ENCODE data around the gene RBM4B. TPM values are rescaled to one million over a fixed set of nuclear protein-coding genes. Genes with fewer than 3 reads are reported as not detected.
A peak's percentile ranks its signal among the peaks of the same experiment; 100 is the strongest.

The RBM4B gene
- total and polyA plus RNA-seq, 2 donors from 2014 or later: 18.2 to 20.8 TPM

DNA sequence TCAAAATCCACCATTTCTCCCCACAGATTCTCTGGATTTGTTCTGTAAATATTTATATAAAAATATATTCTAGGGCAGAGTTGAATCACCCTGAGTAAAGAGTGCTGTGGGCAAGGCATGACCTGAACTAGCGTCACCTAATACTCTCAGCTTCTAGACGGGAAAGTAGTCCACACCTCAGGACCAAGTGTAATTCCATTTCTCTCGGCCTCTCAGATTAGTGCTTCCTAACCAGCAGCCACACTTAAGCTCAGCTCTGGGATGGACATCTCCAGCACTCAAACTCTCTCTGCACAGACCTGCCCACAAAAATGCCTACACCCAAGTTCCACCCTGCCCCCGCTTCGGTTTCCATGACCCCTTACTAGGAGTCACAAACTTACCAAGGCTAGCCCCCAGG, 46.0 kb upstream of the RBM4B start:
- H3K4me3 ChIP-seq (ENCODE audit: low read length in 3 of 3): no peak overlapping the region
- H3K9me3 ChIP-seq (ENCODE audit: control insufficient read depth in 2 of 3, insufficient read depth in 1 of 3, low read length in 3 of 3): no peaks in the 10 kb centered on the region
- TF ChIP-seq CTCF (IDR thresholded peaks at IDR 0.05; ENCODE audit: borderline replicate concordance, extremely low read depth, insufficient read depth): no peak
- no peak overlapping the region for H3K9ac ChIP-seq (ENCODE audit: low read length in 3 of 3)
- intact Hi-C loops (cut with DNase I): no loop called here
- H3K36me3 ChIP-seq (ENCODE audit: control insufficient read depth in 2 of 3, insufficient read depth in 3 of 3, low read length in 3 of 3): peaks cover 0 to 6% (median 2%) of the 10 kb centered on the region in 3 donors
- H3K27me3 ChIP-seq (ENCODE audit: control insufficient read depth, insufficient read depth, low read length): no peaks in the 10 kb centered on the region
- no peak for FAIRE-seq
- DNase-seq: no peak
- peak overlapping the region; percentile 51 to 65 for H3K27ac ChIP-seq (ENCODE audit: low read depth in 2 of 2, low read length in 2 of 2)
- peaks cover 0 to 31% (median 23%) of the 10 kb centered on the region in 3 donors for H3K4me1 ChIP-seq (ENCODE audit: control insufficient read depth in 2 of 3, insufficient read depth in 2 of 3, low read depth in 1 of 3, low read length in 3 of 3)

DNA sequence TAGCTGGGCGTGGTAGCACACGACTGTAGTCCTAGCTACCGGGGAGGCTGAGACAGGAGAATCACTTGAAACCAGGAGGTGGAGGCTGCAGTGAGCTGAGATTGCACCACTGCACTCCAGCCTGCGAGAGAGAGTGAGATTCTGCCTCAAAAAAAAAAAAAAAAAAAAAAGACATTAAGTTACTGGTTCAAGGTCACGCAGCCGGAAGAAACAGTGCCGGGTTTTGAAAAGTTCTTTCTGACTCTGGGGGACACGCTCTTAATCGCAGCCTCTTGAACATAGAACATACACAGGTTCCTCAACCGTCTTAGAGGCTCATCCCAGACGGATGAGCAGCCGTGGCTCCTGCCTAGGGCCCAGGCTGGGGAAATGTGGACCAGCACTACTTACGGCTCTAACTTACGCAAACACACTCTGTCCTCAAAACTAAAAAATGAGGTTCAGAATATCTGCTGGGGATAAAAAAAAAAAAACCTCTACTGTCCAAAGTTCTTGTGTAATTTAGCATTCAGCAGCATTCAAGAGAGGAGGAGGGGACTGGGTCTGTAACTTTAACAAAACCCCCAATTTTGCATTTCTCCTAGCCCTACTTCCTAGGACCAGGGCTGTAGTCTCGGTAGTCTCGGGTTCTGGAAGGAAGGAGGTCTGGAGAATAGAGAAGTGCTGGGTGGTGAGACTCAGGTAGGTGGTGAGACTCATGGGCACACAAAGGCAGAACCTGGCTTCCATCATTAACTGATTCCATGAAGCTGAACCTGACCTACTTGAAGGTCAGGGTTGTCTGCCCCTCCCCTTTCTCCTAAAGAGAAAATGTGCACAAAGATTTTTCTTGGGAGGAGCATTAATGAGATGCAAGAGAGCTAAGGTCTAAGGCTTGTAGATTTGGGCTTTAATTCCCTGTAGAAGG, 45.3 kb upstream of the RBM4B start:
- Histone ChIP-seq H3K4me3 (ENCODE audit: low read length in 3 of 3) (no peak overlapping the region), H3K27me3 (ENCODE audit: control insufficient read depth, insufficient read depth, low read length) (no peaks in the 10 kb centered on the region), H3K4me1 (ENCODE audit: control insufficient read depth in 2 of 3, insufficient read depth in 2 of 3, low read depth in 1 of 3, low read length in 3 of 3) (peaks cover 0 to 33% (median 28%) of the 10 kb centered on the region in 3 donors), H3K9me3 (ENCODE audit: control insufficient read depth in 2 of 3, insufficient read depth in 1 of 3, low read length in 3 of 3) (no peaks in the 10 kb centered on the region), H3K36me3 (ENCODE audit: control insufficient read depth in 2 of 3, insufficient read depth in 3 of 3, low read length in 3 of 3) (peaks cover 0 to 6% (median 2%) of the 10 kb centered on the region in 3 donors), H3K9ac (ENCODE audit: low read length in 3 of 3) (peak overlapping the region in 1 of 3 donors; percentile 31), H3K27ac (ENCODE audit: low read depth in 2 of 2, low read length in 2 of 2) (peak overlapping the region; percentile 65 to 82)
- intact Hi-C loops (cut with DNase I): no loop called here
- TF ChIP-seq CTCF (IDR thresholded peaks at IDR 0.05; ENCODE audit: borderline replicate concordance, extremely low read depth, insufficient read depth): no peak
- FAIRE-seq (no peak), DNase-seq (no peak)

- Histone ChIP-seq H3K9ac (ENCODE audit: low read length in 3 of 3) (no peak overlapping the region), H3K4me3 (ENCODE audit: low read length in 3 of 3) (no peak overlapping the region), H3K9me3 (ENCODE audit: control insufficient read depth in 2 of 3, insufficient read depth in 1 of 3, low read length in 3 of 3) (no peaks in the 10 kb centered on the region), H3K27me3 (ENCODE audit: control insufficient read depth, insufficient read depth, low read length) (no peaks in the 10 kb centered on the region), H3K27ac (ENCODE audit: low read depth in 2 of 2, low read length in 2 of 2) (peak overlapping the region in 1 of 2 donors; percentile 50), H3K36me3 (ENCODE audit: control insufficient read depth in 2 of 3, insufficient read depth in 3 of 3, low read length in 3 of 3) (peaks cover 0 to 6% (median 2%) of the 10 kb centered on the region in 3 donors), H3K4me1 (ENCODE audit: control insufficient read depth in 2 of 3, insufficient read depth in 2 of 3, low read depth in 1 of 3, low read length in 3 of 3) (peaks cover 0 to 34% (median 25%) of the 10 kb centered on the region in 3 donors)
- DNase-seq: no peak
- TF ChIP-seq CTCF (IDR thresholded peaks at IDR 0.05; ENCODE audit: borderline replicate concordance, extremely low read depth, insufficient read depth): no peak
- no peak for FAIRE-seq
- intact Hi-C loops (cut with DNase I): no loop called here
Observed at GRCh38 chr11:66721939-66722338, 44.3 kb upstream of the RBM4B start.

Data from kidney (tissue), 14 donors.